Activated T-cell treated with anti-CD3 and anti-CD28 coated beads for 48 hours (primary cell): ENCODE data around the gene NRARP.

ENCODE experiments used
- DNase-seq: peaks from one replicate; pipeline ENCODE4 v3.0.0-alpha.2; 2020; ENCODE audit warnings: low read depth

NRARP gene

GRCh38 chr9:137256856-137257255, 45.2 kb downstream of the NRARP start:
- DNase-seq, result no peak

DNA sequence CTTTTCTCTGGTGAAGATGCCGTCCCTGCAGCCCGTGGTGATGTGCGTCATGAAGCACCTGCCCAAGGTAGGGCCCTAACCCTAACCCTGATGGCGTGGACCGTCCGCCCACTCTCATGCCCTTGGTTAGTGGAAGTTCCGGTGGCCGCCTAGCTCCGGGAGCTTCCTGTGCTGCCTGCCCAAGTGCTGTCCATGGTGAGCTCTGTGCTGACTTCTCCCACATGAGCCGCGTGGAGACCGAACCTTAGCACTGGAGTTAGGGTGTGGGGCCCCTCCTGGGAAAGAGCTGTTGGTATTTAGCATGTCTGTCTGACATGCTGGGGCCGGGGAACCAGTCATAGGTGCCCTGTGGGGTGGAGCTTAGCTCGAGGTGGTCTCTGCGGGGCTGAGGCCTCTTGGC, 45.7 kb downstream of the NRARP start:
- no peak for DNase-seq

- DNase-seq, result no peak
These were observed 46.5 kb downstream of the NRARP start for GRCh38 chr9:137255448-137256114.

GRCh38 chr9:137254624-137255447, 47.2 kb downstream of the NRARP start, which contains the start of gene NELFB:
Gene NELFB (plus strand): TSS chr9:137255327.
- peak; percentile 98 for DNase-seq

DNA sequence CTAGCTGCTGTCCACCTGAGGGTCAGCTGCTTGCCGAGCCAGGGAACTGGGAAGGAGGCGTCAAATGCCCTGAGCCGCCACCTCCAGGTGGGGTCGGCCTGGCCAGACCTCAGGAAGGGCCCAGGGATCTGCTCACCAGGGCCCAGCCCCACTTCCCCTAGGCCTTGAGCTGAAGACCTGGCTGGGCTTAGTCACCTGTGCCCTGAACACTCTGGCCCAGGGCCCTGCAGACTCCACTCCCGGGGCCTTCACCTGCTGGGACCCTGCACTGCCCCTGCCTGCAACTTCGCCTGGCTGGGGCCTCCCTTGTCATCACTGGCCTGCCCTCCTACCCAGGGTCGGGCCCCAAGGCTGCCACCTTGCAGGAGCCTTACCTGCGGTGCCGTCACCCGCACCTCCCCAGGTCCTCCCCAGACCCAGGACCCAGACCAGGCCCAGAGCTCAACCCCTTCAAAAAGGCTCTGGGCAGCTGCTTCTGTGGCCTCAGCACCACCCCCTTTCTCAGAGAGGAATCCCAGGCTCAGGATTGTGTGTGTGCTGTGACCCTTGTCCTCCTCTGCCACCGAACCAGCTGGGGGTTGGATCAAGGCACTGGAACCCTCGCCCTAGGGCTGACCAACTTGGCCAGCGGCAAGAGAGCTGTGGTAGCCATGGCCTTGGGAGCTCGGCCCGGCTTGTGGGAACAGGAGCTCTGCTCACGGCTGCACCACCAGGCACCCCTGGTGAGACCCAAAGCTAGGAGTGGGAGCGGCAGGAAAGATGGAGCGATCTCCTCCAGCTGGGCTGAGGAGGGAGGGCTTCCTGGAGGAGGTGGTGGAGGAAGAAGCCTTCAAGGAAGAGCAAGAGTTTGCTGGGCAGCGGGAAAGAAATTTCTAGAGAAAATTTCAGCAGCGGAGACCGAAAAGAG, 48.1 kb downstream of the NRARP start:
- no peak for DNase-seq

- no peak for DNase-seq
These were observed 49.2 kb downstream of the NRARP start for GRCh38 chr9:137252555-137253506.

DNA sequence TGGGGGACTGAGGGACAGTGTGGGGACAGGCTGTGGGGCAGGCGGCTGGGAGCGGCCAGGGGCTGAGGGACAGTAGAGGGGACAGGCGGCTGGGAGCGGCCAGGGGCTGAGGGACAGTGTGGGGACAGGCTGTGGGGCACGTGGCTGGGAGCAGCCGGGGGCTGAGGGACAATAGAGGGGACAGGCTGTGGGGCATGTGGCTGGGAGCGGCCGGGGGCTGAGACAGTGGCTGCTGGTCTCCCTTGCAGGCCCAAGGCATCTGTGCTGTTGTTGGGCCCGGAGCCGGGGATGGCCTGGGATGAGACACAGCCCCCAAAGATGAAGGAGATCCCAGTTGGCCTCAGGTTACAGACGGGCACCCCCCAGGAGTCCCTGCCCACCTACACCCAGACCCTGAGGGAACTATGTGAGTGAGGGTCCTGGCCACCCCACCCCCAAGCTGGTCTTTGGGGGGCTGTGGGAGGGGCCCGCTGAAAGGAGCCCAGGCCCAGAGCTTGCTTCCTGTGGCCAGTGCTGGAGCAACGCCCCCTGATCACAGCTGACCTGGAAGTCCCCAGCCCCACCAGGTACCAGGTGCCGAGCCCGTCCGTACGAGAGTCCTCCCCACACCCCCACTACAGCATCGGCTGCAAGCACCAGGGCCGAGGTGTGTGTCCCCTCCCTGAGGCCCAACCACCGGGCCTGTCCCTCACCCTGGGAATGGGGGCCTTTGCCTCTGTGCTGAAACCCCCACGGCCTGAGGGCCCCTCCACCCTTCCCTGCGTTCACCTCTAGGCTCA, 50.4 kb downstream of the NRARP start:
- DNase-seq, result no peak

DNA sequence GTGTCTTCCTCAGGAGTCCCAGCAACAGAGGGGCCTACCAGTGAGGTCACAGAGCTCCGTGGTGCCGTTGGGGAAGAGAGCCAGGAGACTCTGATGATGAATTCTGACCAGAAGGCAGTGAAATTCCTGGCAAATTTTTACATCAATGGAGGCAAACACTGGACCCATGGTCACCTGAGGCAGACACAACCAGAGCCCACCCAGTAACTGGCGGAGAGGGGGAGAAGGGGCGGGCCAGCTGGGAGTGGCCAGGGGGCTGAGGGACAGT, 50.9 kb downstream of the NRARP start, which contains the start of gene STPG3:
Gene STPG3, plus strand, starts transcription at position 93 of the 268 bp plus-strand sequence. Its CDS starts 1 bp downstream, at position 94.
- no peak for DNase-seq

DNA sequence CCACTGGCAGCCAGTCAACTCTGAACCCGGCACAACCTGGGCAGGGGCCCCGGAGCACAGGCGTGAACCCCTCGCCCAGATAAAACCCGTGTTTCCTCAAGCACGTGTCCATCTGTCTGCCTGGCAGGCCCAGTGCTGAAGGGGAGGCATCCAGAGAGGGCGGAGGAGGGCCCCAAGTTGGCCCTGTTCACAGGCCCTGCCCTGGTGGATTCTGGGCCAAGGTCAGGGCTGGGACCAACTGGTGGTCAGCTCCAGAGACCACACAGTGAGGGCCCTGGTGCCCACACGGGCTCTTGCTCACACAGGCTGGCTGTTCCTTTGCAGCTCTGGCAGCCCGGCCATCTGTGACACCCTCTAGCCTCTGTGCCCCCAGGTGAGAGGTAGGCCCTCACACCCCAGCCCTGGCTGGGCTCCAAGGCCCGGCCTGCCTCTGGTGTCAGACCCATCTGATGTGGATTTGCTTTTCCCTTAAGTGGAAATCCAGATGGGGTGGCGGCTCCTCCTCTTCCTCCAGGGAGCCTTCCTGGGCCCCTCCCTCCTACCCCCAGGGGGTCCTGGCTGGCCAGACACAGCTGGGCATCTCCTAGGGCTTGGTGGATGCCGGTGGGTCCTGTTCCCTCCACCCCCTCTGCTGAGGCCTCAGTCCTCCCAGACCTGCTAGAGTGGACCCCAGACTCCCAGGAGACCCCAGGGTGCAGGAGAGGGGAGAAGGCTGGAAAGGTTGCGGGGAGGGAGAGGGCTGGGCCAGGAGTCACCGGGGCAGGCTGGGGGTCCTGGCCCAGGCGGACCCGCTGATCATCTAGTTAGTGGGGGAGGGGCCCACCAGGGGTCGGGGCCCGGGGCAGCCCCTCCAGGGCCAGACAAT, 51.5 kb downstream of the NRARP start:
- no peak for DNase-seq
